ENCODE data around the gene RNF38.

GRCh38 chr9:36436909-36437308, 36.8 kb upstream of the RNF38 start:
- TF ChIP-seq EGR1 (IDR thresholded peaks at IDR 0.05), result no peak
- TF ChIP-seq RAD21 (IDR thresholded peaks at IDR 0.05; ENCODE audit: low read depth), result no peak
- no peak for TF ChIP-seq MAX (IDR thresholded peaks at IDR 0.05)
- TF ChIP-seq EP300 (IDR thresholded peaks at IDR 0.05; ENCODE audit: borderline replicate concordance), result no peak
- TF ChIP-seq TAF1 (IDR thresholded peaks at IDR 0.05; ENCODE audit: low read depth), result no peak
- no peak for TF ChIP-seq YY1 (IDR thresholded peaks at IDR 0.05; ENCODE audit: low read depth)
- no peak for TF ChIP-seq FOXM1 (IDR thresholded peaks at IDR 0.05; ENCODE audit: borderline replicate concordance, low read depth)
- no peak for TF ChIP-seq REST (IDR thresholded peaks at IDR 0.05; ENCODE audit: low read depth)
- TF ChIP-seq NFIC (IDR thresholded peaks at IDR 0.05), result no peak
- TF ChIP-seq CREB1 (IDR thresholded peaks at IDR 0.05; ENCODE audit: low read depth), result no peak
- TF ChIP-seq CEBPB (IDR thresholded peaks at IDR 0.05), result no peak
- TF ChIP-seq TEAD4 (IDR thresholded peaks at IDR 0.05), result no peak
